Heart left ventricle (tissue), 13 donors: ENCODE measurements around the gene FAM131C.

Experiments used
- POLR2A ChIP-seq, 2 donors: fragments of 450-650 bp; IDR thresholded peaks; one replicate each; pipeline ENCODE4 v1.6.1; 2017; ENCODE audit warnings: antibody characterized with exemption in 2 of 2, mild to moderate bottlenecking in 2 of 2, moderate library complexity in 2 of 2
- TF ChIP-seq, protein P1 (sequence below), 12 donors: fragments of 200-600 bp; sonication (generic) in 4 of 12; IDR thresholded peaks; one replicate each; pipeline versions ENCODE4 v1.5.0 to v1.8.0; 2018 to 2022; ENCODE audit warnings: antibody characterized with exemption in 12 of 12, mild to moderate bottlenecking in 5 of 12
- donor health status: ischemic (EF 13 %, LVEDD 7.1; RV severe dilation, severe dysfunction).
- donor health status: DM: no; HTN: yes; CAD: no.
- donor health status: DM: no; HTN: no; CAD: no.
- donor health status: ischemic (EF 25% LVEDD 6.9; RV normal size, moderate dysfunction).
- donor health status: ischemic (EF 25% LVEDD 5.7; RV mildly dilated, moderate dysfunction).
- donor health status: ischemic (EF 35%, LVEDD 5.7; RV mildly dilated, moderate dysfunction).
- donor health status: nonischemic (EF 11% LVEDD 7.7; RV severe dilation, severe dysfunction).
- donor health status: DM: yes; HTN: yes; CAD: no.
- donor health status: PGD.
- donor health status: ischemic (EF 29% LVEDD 5.4; RV normal size, mild dysfunction).
- donor health status: nonischemic (EF 23%, LVEDD 6.1; RV moderate dilation, normal function).

DNA sequence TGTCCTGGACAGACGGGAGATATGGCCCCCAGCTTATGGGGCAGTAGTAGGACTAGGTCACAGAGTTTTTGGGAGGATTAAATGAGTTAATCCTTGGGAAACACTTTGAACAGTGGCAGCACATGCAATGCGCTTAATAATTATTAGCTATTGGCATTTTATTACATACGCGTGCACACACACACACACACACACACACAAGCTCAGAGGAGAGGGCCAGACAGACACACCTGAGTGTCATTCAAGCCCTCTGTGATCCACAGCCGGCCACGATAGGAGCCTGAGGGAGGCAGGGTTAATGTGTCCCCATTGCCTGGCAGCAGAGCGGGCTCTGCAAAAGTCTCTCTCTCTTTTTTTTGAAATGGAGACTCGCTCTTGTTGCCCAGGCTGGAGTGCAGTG is 44.5 kb upstream of the FAM131C start:
- TF ChIP-seq, protein P1, sequence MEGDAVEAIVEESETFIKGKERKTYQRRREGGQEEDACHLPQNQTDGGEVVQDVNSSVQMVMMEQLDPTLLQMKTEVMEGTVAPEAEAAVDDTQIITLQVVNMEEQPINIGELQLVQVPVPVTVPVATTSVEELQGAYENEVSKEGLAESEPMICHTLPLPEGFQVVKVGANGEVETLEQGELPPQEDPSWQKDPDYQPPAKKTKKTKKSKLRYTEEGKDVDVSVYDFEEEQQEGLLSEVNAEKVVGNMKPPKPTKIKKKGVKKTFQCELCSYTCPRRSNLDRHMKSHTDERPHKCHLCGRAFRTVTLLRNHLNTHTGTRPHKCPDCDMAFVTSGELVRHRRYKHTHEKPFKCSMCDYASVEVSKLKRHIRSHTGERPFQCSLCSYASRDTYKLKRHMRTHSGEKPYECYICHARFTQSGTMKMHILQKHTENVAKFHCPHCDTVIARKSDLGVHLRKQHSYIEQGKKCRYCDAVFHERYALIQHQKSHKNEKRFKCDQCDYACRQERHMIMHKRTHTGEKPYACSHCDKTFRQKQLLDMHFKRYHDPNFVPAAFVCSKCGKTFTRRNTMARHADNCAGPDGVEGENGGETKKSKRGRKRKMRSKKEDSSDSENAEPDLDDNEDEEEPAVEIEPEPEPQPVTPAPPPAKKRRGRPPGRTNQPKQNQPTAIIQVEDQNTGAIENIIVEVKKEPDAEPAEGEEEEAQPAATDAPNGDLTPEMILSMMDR (IDR thresholded peaks at IDR 0.05): no peak
- TF ChIP-seq POLR2A (IDR thresholded peaks at IDR 0.05): no peak
